GM18858 (cell line): ENCODE data around the gene ZNF48.

ENCODE experiments used
- ATAC-seq: cut with Tn5 transposase; IDR thresholded peaks from one replicate; pipeline ENCODE4 v1.9.1; 2021; ENCODE audit not compliant: unreplicated experiment

ZNF48 gene

DNA sequence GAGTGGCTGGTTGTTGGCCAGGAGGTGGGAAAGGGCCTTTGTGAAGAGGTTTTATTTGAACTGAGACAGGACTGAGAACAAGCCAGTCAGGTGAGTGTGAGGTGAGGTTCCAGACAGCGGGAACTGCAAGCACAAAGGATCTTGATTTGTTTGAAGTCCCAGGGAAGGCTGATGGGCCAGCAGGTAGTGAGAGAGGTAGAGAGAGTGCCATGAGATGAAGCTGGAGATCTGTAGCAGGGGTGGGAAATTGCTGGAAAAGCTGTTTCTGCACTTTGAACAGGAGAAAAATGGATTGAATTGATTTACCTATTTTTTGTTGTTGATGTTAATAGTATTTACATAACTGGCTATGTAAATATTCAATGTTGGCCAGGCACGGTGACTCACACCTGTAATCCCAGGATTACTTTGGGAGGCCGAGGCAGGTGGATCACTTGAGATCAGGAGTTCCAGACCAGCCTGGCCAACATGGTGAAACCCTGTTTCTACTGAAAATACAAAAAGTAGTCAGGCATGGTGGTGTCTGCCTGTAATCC is 42.4 kb downstream of the ZNF48 start:
- no peak for ATAC-seq

DNA sequence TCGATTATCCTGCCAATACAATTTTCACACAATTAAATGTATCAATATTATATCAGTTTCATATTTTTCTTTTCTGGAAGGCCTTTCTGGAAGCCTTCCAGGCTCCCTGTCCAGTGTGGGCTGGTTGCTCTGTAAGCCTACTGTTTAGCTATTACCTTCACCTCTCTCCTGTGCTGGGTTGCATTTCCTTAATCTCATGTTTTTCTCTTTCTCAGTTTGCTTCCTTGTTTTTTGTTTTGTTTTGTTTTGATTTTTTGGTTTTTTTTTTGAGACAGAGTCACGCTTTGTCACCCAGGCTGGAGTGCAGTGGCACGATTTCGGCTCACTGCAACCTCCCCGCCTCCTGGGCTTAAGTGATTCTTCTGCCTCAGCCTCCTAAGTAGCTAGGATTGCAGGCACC is 43.6 kb downstream of the ZNF48 start:
- no peak for ATAC-seq

DNA sequence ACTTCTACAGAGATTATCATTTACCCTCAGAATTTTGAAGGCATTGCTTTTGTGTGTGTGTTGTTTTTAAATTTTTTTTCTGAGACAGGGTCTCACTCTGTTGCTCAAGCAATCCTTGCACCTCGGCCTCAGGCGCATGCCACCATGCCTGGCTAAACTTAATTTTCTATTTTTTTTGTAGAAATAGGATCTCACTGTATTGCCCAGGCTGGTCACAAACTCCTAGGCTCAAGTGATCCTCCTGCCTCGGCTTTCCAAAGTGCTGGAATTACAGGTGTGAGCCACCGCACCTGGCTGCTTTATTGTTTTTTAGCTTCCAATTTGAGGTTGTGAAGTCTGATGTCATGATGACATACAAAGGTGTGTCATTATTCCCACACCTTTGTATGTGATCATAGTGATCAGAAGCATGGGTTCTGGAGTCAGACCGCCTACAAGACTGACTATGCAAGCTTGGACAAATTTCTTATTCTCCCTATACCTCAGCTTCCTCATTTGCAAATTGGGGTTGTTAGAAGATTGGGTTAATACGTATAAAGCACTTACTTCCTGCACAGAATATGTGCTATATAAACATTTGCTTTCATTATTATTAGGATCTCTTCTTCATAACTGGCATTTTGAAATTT is 44.6 kb downstream of the ZNF48 start:
- no peak for ATAC-seq

DNA sequence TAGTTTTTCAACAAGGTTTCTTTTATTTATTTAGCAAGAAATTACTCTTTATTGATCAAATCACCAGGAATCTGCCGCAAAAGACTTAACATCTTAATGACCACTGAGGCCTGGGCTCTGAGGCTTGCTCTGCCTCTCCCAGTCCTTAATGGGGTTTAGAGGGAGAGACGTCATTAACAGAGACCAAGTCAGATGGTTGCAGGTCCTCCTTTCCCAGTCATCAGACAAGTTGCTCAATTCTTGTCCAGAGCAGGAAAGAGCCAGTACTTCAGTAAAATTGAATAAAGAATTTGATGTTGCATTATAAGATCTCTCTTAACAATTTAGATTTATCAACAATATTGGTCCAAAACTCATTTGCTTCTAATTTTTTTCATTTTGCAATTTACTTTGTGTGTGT is 48.4 kb downstream of the ZNF48 start:
- ATAC-seq = no peak

DNA sequence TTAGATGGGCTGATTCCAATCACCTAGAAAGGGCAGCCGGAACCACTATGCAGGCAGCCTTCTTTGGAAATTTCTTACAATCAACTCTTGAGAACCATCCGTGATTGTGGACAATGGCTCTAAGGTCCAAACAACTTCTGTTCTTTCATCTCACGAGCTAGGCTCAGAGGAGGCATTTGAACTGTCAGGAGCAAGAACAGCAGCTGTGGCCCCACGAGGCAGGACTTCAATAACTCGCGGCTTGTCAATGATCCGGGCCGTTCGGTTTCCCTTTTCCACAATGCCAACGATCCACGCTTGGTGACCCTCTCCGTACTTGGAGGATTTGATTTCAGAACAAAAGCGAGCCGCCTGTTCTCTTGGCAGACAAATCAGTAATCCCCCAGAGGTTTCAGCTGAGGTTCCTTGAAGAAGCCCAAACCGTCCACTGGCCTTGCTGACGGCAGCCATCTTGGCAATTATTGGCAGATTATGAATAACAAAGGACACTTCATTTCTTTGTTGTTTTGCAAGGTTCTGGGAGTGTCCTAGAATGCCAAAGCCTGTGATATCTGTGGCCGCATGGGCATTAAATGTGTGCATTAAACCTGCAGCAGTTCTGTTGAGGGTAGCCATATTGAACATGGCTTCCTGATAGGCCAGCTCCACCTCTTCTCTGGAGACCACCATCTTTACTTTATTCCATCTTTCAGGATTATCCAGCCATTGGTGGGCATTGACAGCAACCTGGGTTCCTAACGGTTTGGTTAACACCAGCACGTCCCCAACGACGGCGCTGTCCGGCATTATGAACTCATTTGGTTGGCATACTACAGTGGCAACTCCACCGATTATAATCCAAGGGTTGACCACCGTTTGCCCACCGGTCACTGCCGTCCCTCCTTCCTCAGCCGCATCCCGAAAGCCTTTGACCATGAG is 49.3 kb downstream of the ZNF48 start:
- no peak for ATAC-seq

DNA sequence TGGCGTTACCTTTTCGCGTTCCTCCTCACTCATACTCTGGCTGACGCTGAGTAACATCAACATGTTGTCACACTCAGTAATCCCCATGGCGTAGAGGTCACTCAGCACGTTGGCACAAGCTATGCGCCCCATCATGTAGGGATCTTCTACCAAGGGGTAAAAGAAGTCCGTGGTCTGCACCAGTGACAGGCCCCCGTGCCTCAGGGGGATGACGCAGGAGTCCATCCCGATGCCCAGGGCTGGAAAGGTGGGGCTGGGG is 49.9 kb downstream of the ZNF48 start:
- no peak for ATAC-seq

DNA sequence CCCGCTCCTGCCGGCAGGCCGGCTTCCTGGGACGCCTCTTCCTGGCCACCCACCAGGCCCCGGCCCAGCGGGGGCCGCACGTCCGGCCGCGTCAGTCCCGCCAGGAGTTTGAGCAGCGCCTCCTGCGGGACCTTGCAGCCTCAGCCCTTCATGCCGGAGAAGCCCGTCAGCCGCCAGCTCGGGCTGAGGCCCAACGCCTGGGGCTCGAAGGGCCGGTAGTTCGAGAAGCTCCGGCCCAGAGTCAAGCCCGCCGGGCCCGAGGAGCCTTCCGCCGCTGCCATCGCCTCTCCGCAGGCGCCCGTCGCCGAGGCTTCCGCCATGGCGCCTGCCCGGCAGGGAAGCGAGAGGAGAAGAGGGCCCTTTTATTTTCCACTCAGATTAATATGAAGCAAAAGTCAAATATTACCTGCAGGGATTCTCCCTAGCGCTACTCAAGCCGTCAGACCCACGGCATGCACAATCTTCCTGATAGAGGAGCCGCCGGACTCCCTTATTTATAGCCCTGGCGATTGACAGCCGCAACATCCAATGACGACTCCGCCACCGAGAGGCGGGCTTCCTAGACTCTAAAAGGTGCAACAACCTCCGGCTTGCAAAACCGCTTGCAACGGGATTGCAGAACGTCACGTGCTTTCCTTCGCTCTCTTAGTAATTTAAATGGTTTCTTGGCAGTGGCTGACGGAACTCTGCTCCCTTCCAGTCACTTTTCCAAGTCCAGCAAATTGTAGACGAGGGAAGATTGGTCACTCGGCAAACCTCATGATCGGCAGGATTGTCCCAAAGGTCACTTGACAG is 50.4 kb downstream of the ZNF48 start, which contains the start of gene SEPHS2:
Gene SEPHS2, minus strand, starts transcription at position 467 of the 795 bp plus-strand sequence. Its CDS starts 147 bp downstream, at position 320.
- ATAC-seq = peak; percentile 46

DNA sequence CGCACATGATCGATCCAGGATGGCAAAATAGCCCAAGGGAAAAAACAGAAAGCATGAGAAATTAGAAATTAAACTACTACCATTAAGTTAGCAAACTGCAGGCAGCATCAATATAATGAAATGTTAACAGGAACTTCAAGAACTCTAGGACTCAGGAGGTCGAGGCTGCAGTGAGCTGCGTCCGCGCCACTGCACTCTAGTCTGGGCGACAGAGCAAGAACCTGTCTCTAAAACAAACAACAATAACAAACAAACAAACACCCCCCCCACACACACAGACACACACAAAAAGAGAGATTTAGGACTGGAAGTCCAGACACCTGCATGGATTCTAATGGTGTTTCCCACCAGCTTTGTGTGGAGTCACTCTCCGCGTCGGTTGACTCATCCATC is 51.0 kb downstream of the ZNF48 start:
- no peak for ATAC-seq

DNA sequence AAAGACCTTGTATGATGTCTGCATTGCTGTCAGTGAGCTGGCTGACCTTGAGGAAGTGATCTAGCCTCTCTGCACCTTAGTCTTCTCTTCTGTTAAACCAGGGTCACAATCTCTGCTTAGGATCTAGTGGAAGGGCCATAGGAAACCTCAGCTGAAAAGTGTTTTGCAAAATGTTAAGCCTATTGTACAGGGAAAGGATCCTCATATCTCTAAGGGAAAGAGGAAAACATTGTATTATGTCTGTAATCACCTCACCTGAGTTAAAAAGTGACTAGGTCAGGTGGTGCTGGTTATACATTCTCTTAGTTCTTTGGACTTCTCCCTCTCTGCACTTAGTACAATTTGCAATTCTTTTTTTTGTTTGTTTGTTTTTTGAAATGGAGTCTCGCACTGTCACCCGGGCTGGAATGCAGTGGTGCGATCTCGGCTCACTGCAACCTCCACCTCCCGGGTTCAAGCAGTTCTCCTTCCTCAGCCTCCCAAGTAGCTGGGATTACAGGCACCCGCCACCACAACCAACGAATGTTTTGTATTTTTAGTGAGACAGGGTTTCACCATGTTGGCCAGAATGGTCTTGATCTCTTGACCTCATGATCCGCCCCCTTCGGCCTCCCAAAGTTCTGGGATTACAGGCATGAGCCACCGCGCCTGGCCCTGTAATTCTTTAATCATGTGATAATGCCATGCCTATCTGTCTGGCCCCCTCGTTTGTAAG is 52.4 kb downstream of the ZNF48 start:
- no peak for ATAC-seq

DNA sequence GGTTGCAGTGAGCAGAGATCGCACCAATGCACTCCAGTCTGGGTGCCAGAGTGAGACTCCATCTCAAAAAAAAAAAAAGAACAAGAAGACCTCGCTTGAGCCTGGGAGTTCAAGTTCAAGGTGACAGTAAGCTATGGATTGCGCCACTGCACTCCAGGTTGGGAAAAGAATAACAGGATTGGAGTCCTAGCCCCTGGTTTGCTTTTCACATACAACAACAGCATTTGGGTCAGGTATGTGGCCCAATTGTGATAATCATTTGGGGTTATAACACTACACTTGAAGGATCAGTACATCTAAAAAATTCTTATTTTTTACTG is 53.9 kb downstream of the ZNF48 start:
- no peak for ATAC-seq
